Kidney (tissue), 14 donors: ENCODE data around the gene S100A4. TPM values are rescaled to one million over a fixed set of nuclear protein-coding genes. Genes with fewer than 3 reads are reported as not detected.

Experiments used
- DNase-seq, 5 donors: peaks; one replicate each; pipeline ENCODE4 v3.0.0-alpha.2; 2013 to 2020
- FAIRE-seq: peaks from 2 replicates; lab custom pipeline; 2012; peaks lifted over from hg19 to GRCh38; lab: Jason Lieb, UNC
- H3K27ac ChIP-seq, 2 donors: one replicate each; pipeline ENCODE4 v1.7.0; 2013; ENCODE audit warnings: low read depth in 2 of 2, low read length in 2 of 2, inconsistent platforms in 1 of 2
- H3K27me3 ChIP-seq: one replicate; pipeline ENCODE4 v1.7.1; 2013; ENCODE audit warnings: low read length, inconsistent platforms; ENCODE audit not compliant: control insufficient read depth, insufficient read depth
- H3K36me3 ChIP-seq, 3 donors: one replicate each; pipeline versions ENCODE4 v1.7.0 to v1.7.1; 2013; ENCODE audit warnings: low read length in 3 of 3, control low read depth in 1 of 3, inconsistent platforms in 1 of 3; ENCODE audit not compliant: insufficient read depth in 3 of 3, control insufficient read depth in 2 of 3
- H3K4me1 ChIP-seq, 3 donors: one replicate each; pipeline versions ENCODE4 v1.7.0 to v1.7.1; 2013; ENCODE audit warnings: low read length in 3 of 3, inconsistent platforms in 1 of 3, low read depth in 1 of 3; ENCODE audit not compliant: control insufficient read depth in 2 of 3, insufficient read depth in 2 of 3
- H3K4me3 ChIP-seq, 3 donors: one replicate each; pipeline versions ENCODE4 v1.7.0 to v1.8.1; 2013; ENCODE audit warnings: low read length in 3 of 3, control low read depth in 1 of 3, inconsistent platforms in 1 of 3
- H3K9ac ChIP-seq, 3 donors: one replicate each; pipeline versions ENCODE4 v1.7.0 to v1.7.1; 2013; ENCODE audit warnings: low read length in 3 of 3, control low read depth in 1 of 3, inconsistent platforms in 1 of 3
- H3K9me3 ChIP-seq, 3 donors: one replicate each; pipeline versions ENCODE4 v1.7.0 to v1.7.1; 2013; ENCODE audit warnings: low read length in 3 of 3, control low read depth in 1 of 3, inconsistent platforms in 1 of 3; ENCODE audit not compliant: control insufficient read depth in 2 of 3, insufficient read depth in 1 of 3
- CTCF ChIP-seq: IDR thresholded peaks from 3 replicates; pipeline ENCODE4 v1.5.1; 2012; ENCODE audit warnings: mild to moderate bottlenecking, moderate library complexity, borderline replicate concordance; ENCODE audit not compliant: insufficient read depth; ENCODE audit errors: extremely low read depth
- intact Hi-C: fragments of 100-400 bp; cut with DNase I; formaldehyde crosslinking; loops from one replicate; pipeline ENCODE4 v1.11.1; 2022
- polyA plus RNA-seq: library from polyadenylated mRNA; stranded (reverse); fragments of 350-450 nt; fragmentation: Illumina TruSeq; extraction: RNeasy Lipid Tissue Mini Kit (QIAGEN cat#74804); gene quantifications from one replicate; pipeline ENCODE4 v1.2.3, GENCODE V29; 2014; ENCODE audit warnings: low read depth, low replicate concordance; ENCODE audit not compliant: insufficient read depth
- total RNA-seq: library from RNA; stranded (reverse); fragmentation: NEBNext Ultra II Directional; extraction: Animal tissue kit (Norgen Biotek cat#: 25700); gene quantifications from one replicate; pipeline ENCODE4 v1.2.1, GENCODE V29; 2021
- donor health status: control.
- donor health status: control.
- donor health status: control.
- donor health status: control.
- donor health status: control.
- donor health status: DM: yes; HTN: yes; CAD: no.
- donor health status: Normal renal cell carcinoma (clear cell type).

Gene S100A4
- total and polyA plus RNA-seq, 2 donors from 2014 or later: 141 to 204 TPM

GRCh38 chr1:153550827-153551500 lies 5.4 kb upstream of the S100A4 start:
- H3K36me3 ChIP-seq: no peaks in the 10 kb centered on the region
- H3K9ac ChIP-seq: no peak overlapping the region
- intact Hi-C loops: no loop called here
- DNase-seq (peak in 2 of 5 donors; percentile 19 to 59), FAIRE-seq (no peak)
- peaks cover 0 to 41% (median 14%) of the 10 kb centered on the region in 3 donors for H3K4me1 ChIP-seq
- no peaks in the 10 kb centered on the region for H3K9me3 ChIP-seq
- no peaks in the 10 kb centered on the region for H3K27me3 ChIP-seq
- no peak overlapping the region for H3K4me3 ChIP-seq
- H3K27ac ChIP-seq: no peak overlapping the region
- no peak for TF ChIP-seq CTCF

GRCh38 chr1:153550398-153550758 lies 4.8 kb upstream of the S100A4 start:
- Histone ChIP-seq H3K36me3 (no peaks in the 10 kb centered on the region), H3K4me1 (peaks cover under 1 to 44% (median 14%) of the 10 kb centered on the region in 3 donors), H3K9me3 (no peaks in the 10 kb centered on the region), H3K9ac (no peak overlapping the region), H3K27ac (no peak overlapping the region), H3K4me3 (no peak overlapping the region), H3K27me3 (no peaks in the 10 kb centered on the region)
- intact Hi-C loops: no loop called here
- TF ChIP-seq CTCF: no peak
- no peak for FAIRE-seq
- DNase-seq: peak in 1 of 5 donors; percentile 5

- Histone ChIP-seq H3K4me3 (no peak overlapping the region), H3K9me3 (no peaks in the 10 kb centered on the region), H3K27me3 (no peaks in the 10 kb centered on the region), H3K27ac (peak overlapping the region in 1 of 2 donors; percentile 43), H3K4me1 (peaks cover 3 to 48% (median 14%) of the 10 kb centered on the region in 3 donors), H3K9ac (no peak overlapping the region), H3K36me3 (no peaks in the 10 kb centered on the region)
- TF ChIP-seq CTCF: no peak
- peak in 2 of 5 donors; percentile 38 to 67 for DNase-seq
- intact Hi-C loops: no loop called here
- FAIRE-seq: no peak
These were observed 4.3 kb upstream of the S100A4 start for GRCh38 chr1:153549741-153550397.
